D341Med (cell line): ENCODE data around the gene CHRND.

Experiments
- DNase-seq: peaks from one replicate; pipeline ENCODE4 v3.0.0; 2012; ENCODE audit warnings: low spot score

The CHRND gene

GRCh38 chr2:232504438-232504837 lies 21.5 kb upstream of the CHRND start:
- no peak for DNase-seq

DNA sequence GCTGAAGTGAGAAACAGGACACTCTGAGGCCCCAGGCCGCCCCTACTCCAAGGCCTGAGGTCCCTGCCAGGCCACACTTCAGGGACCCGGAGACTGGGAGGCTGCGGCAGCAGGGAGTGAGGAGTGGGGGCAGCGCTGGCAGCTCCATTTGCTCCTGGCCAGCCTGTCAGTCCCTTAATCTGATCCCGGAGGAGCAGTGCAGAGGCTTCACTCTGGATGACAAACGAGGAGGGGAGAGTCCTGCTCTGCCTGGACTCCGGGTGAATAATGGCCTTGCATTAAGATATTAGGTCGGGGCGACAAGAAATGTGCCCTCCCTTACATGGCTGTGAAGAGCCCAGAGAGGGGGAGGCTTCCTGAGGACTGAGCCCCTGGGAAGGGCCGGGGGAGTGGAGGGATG lies 20.1 kb upstream of the CHRND start:
- no peak for DNase-seq

DNA sequence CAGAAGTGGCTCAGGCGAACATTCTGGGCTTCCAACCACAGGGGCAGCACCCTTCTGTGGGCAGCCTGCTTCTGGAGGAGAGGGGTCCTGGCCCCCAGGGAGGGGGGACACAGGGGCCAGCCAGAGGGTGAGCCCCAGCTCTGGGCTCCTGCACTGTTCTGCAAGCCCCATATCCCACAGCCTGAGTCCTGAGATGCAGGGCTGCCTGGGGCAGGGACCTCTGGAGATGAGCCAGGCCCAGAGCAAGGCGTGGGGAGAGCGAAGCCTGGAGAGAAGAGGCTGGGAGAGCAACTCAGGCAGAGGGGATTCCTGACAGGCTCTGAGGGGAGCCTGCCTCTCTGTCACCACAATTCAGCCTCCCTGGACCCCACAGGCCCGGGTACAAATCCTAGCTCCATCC lies 19.3 kb upstream of the CHRND start:
- no peak for DNase-seq

- DNase-seq, result no peak
Measured at GRCh38 chr2:232508251-232508650, 17.7 kb upstream of the CHRND start.

- no peak for DNase-seq
Measured at GRCh38 chr2:232511336-232511890, 14.5 kb upstream of the CHRND start.

DNA sequence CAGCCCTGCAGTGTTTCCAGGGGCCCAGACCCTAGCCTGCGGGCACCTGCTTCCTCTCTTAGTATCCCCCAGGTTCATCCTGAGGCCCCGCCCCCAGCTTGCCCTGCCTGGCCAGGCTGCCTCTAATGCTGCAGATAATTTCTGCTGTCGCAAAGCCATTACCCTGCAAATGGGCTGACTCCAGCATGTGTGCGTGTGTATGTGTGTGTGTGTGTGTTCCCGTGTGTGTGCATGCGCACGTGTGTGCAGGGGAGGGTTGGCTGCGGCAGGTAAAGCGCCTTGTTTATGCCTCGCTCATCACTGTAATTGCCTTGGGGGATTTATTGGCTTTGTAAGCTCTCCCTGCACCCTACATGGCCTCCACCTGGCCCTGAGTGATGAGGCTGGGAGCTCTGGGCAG lies 13.4 kb upstream of the CHRND start:
- no peak for DNase-seq

- no peak for DNase-seq
Measured at GRCh38 chr2:232513353-232513752, 12.6 kb upstream of the CHRND start.

DNA sequence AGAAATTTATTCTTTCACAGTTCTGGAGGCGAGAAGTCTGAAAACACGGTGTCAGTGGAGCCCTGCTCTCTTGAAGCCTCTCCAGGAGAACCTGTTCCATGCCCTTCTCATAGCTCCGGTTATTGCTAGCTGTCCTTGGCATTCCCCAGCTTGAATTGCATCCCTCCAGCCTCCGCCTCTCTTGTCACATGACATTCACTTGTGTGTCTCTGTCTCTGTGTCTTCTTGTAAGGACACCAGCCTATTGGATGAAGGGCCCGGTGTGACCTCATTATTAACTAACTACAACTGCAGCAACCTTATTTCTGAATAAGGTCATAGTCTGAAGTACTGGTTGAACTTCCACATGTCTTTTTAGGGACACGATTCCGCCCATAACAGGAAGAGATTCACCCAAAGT lies 10.3 kb upstream of the CHRND start:
- no peak for DNase-seq

DNA sequence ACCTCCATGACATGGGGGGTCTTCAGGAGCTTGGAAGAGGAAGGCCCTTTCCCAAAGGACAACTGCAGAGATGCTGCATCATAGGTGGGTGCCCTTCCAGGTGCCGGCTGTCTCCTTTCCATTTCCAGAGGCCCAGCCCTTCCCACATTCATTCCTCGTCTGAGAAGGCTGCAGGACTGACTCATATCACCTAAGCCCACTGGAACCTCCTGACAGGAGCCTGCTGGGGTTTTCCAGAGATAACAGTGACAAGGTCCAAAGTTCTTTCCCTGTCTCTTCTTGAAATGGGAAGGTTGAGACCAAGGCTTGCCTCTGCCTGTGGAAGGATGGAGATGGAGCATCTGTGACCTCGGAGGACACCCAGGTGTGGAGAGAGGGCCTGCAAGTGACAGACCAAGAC lies 9.4 kb upstream of the CHRND start:
- no peak for DNase-seq

- DNase-seq, result no peak
Measured at GRCh38 chr2:232518844-232519243, 7.1 kb upstream of the CHRND start.

DNA sequence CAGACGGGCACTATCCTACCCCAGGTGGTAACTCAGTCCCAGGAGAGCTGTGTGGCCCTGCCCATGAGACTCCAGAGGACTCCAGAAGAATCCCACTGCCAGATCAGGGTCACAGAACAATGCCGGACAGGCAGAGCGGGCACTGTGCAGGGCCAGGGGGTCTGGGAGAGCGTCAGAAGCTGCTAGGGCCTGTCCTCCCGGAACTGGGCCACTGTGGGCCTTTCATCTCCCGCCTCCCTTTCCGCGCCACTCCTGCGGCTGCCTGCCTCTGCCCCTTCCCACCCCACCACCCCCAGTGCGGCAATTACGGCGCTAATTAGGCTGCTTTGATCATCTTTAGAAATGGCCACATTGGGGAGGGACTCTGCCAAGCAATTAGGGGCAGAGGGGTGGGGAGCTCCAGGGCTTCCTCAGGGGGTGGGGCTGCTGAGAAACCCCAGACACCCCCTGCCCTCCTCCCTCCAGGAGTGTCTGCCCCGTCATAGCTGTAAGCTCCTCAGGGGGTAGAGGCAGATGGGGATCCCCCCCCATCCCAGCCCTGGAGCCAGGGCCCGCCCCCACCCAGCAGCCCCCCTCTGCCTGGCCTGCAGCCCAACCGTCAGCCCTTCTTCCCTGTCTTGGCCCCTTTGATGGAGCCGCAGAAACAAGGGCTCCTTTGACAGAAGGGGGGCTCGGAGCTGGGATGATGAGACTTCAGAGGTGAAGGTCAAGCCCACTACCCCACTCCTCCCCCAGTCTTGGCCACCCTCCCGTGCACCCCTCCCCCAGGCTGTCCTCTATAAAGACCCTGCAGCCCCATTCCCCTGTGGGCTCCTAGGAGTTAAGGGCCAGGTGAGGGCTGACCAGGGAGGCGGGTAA lies 6.2 kb upstream of the CHRND start, which contains the start of gene PRSS56:
Gene PRSS56 (plus strand): TSS at position 808 of the 858 bp plus-strand sequence. CDS start 211 bp downstream, outside the sequence.
- DNase-seq, result no peak

DNA sequence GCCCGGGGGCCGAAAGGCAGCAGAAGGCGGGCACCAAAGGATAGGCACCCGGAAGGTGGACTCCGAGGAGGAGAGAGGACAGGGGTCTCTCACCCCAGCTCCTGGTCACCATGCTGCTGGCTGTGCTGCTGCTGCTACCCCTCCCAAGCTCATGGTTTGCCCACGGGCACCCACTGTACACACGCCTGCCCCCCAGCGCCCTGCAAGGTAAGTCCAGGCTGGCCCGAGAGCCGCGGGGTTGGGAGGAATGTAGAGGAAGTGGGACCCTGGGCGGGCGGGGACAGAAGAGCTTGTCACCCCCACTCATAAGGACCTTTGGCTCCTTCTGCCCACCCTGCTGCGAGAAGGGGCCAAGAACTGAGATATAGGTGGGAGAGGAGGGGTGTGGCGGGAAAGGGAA lies 5.5 kb upstream of the CHRND start:
- no peak for DNase-seq

DNA sequence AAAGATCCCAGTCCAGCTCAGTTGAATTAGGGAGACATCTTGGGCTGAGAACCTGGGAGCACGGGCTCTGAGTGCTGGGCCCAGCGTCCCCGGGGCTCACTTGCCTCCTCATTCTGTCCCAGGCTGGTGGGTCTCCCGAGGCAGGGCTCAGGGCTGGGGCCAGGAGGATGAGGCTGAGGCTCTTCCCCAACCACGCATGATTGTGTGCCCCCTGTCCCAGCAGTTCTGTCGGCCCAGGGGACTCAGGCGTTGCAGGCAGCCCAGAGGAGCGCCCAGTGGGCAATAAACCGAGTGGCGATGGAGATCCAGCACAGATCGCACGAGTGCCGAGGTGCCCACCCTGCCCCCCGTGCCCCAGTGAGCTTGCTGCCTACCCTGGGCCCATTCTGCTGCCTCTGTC lies 4.9 kb upstream of the CHRND start:
- no peak for DNase-seq

DNA sequence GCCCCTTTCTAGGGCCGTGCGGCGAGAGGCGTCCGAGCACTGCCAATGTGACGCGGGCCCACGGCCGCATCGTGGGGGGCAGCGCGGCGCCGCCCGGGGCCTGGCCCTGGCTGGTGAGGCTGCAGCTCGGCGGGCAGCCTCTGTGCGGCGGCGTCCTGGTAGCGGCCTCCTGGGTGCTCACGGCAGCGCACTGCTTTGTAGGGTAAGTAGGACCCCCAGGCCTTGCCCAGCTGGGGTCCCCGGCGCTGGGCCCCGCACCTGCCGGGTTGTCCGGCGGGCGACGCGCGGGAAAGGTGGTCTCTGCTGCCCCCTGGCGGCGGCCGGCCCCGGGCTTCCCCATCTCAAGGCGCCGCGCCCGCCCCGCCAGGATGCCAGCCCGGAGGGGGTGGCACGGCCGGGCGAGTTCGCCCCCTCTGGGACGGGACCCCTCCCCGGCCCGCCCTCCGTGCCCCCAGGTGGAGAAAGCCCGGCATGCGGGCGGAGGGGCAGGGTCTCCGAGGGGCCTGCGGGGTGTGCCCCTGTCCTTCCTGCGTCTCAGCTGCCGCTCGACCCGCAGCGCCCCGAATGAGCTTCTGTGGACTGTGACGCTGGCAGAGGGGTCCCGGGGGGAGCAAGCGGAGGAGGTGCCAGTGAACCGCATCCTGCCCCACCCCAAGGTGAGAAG lies 3.9 kb upstream of the CHRND start:
- peak; percentile 93 for DNase-seq

DNA sequence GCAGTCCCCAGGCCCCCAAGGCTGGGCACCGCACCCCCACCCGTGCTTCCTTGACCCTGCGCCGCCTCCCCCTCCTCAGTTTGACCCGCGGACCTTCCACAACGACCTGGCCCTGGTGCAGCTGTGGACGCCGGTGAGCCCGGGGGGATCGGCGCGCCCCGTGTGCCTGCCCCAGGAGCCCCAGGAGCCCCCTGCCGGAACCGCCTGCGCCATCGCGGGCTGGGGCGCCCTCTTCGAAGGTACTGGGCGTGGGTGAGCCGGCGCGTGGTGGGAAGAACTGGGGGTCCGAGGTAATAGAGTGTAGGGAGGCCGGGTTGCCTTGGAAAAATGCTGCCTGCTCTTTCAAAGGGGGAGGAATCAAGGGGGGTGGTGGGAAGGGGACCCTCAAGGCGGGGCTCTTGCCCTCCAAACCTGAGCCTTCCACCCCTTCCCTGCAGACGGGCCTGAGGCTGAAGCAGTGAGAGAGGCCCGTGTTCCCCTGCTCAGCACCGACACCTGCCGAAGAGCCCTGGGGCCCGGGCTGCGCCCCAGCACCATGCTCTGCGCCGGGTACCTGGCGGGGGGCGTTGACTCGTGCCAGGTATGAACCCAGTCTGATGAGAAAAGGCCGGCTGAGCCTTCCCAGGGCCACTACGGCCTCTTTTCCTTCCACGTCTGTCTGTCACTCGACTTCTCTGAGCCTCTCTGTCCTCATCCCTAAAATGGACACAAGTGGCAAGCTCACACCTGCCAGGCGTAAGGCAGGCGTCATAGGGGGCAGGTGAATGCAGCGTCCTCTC lies 3.1 kb upstream of the CHRND start:
- DNase-seq, result no peak

DNA sequence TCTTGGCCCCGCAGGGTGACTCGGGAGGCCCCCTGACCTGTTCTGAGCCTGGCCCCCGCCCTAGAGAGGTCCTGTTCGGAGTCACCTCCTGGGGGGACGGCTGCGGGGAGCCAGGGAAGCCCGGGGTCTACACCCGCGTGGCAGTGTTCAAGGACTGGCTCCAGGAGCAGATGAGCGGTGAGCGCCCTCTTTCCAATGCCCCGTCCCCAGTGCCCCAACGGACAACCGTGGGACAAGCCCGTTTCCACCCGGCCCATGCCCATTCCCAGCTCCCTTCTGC lies 2.6 kb upstream of the CHRND start:
- no peak for DNase-seq

GRCh38 chr2:232523682-232524597 lies 2.0 kb upstream of the CHRND start:
- peak; percentile 72 for DNase-seq

GRCh38 chr2:232524771-232525170 lies 1.2 kb upstream of the CHRND start:
- no peak for DNase-seq

GRCh38 chr2:232525199-232525598 lies 761 bp upstream of the CHRND start:
- DNase-seq, result no peak

DNA sequence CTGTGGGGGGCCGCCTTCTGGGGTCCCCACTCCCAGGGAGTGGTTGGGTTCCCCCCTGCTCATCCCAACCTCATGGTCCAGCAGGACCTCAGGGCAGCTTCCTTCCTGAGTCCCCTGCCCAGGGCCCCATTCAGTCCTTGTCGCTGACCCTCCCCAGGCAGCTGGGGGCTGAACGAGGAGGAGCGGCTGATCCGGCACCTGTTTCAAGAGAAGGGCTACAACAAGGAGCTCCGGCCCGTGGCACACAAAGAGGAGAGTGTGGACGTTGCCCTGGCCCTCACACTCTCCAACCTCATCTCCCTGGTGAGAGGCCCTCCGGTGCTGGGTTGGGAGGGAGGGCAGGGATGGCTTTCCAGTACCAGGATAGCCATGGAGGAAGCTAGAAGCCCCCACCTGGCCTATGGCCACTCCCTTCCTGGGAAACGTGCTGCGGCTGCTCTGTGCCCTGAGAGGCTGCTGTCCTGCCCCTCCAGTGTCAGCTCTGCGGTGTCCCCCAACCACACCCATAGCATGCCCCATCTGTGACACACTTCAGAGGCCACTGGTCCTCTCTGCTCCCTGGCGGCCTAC lies 497 bp downstream of the CHRND start:
- no peak for DNase-seq

DNA sequence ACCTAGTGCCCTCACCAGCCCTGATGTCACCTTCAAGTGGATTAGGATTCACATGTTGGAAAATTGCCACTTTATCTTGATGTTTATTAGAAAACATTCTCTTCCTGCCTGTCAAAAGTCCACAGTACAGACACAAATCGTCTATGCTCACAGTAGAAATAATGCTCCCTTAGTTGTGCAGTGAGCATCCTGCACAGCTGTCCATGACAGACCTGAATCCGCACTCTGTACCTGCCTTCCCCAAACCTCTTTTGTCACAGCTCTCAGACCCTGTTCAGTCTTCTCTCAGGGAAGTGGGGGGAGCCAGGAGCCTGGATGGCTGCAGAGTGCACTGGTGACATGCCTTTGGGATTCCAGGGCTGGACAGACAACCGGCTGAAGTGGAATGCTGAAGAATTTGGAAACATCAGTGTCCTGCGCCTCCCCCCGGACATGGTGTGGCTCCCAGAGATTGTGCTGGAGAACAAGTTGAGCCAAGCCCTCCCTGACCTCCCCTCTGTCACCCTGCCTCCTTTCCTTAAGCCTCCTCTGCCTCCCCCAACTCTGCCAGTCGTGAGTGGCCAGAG lies 2.0 kb downstream of the CHRND start:
- DNase-seq, result no peak
